ENCODE results near the gene NANOS3. TPM values are rescaled to one million over a fixed set of nuclear protein-coding genes. Genes with fewer than 3 reads are reported as not detected.

NANOS3 gene
- total RNA-seq, 4 donors from 2014 or later, result 1.2 TPM; not detected in 3

DNA sequence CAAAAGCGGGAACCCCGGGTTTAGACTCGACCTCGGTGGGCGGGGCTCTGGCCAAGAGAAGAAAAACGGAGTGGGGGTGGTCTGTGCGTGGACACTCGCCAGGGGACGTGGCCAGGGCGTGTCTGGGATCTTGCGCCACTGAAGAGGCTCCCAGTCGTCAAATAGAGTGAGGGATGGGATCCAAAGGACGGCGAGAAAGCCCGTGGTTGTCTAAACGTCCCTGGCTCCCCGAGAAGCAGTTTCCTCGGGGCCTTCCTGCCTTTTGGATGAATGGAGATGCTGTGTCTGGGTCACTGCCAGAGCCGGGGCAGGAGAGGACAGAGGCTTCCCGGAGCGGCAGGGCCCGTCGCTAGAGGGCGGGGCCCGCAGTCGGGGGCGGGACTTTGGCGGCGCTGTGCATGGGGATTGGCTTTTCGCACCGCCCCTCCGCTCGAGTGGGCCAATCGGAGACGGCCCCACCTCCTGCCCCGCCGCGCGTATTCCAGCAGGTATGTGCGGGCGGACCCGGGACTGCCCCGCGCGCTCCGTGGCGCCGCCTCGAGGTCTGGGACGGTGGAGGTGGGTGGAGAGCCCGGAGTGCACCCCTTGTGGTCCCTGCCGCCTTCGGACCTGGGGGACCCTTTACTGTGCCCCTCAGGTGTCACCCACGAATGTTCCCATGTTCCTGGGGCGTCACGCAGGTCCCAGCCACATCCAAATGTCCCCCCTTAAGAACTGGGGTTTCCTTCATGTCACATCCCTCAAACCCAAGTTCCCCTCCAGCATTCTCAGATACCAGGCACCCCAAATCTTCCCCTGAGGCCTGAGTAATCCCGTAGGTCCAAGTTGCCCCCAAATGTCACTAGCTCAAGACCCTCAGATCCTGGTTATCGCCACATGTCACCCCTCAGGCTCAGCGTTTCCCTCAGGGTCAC is 43.3 kb upstream of the NANOS3 start:
- DNase-seq, result peak; percentile 95 to 96
- peaks cover 4 to 29% of the 10 kb centered on the region in 2 donors for H3K4me1 ChIP-seq
- intact Hi-C loops (cut with DNase I; ENCODE audit: low total_unique reads), result no loop called here
- no peaks in the 10 kb centered on the region for H3K9me3 ChIP-seq
- H3K27ac ChIP-seq, result peak overlapping the region; percentile 84 to 100
- H3K36me3 ChIP-seq, result no peaks in the 10 kb centered on the region
- no peaks in the 10 kb centered on the region for H3K27me3 ChIP-seq
- TF ChIP-seq, protein P1, sequence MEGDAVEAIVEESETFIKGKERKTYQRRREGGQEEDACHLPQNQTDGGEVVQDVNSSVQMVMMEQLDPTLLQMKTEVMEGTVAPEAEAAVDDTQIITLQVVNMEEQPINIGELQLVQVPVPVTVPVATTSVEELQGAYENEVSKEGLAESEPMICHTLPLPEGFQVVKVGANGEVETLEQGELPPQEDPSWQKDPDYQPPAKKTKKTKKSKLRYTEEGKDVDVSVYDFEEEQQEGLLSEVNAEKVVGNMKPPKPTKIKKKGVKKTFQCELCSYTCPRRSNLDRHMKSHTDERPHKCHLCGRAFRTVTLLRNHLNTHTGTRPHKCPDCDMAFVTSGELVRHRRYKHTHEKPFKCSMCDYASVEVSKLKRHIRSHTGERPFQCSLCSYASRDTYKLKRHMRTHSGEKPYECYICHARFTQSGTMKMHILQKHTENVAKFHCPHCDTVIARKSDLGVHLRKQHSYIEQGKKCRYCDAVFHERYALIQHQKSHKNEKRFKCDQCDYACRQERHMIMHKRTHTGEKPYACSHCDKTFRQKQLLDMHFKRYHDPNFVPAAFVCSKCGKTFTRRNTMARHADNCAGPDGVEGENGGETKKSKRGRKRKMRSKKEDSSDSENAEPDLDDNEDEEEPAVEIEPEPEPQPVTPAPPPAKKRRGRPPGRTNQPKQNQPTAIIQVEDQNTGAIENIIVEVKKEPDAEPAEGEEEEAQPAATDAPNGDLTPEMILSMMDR (IDR thresholded peaks at IDR 0.05), result peak; percentile 37 to 46 (median 40)
- TF ChIP-seq POLR2A (IDR thresholded peaks at IDR 0.05), result peak in 1 of 2 donors; percentile 8
- H3K4me3 ChIP-seq, result peak overlapping the region; percentile 15 to 18

DNA sequence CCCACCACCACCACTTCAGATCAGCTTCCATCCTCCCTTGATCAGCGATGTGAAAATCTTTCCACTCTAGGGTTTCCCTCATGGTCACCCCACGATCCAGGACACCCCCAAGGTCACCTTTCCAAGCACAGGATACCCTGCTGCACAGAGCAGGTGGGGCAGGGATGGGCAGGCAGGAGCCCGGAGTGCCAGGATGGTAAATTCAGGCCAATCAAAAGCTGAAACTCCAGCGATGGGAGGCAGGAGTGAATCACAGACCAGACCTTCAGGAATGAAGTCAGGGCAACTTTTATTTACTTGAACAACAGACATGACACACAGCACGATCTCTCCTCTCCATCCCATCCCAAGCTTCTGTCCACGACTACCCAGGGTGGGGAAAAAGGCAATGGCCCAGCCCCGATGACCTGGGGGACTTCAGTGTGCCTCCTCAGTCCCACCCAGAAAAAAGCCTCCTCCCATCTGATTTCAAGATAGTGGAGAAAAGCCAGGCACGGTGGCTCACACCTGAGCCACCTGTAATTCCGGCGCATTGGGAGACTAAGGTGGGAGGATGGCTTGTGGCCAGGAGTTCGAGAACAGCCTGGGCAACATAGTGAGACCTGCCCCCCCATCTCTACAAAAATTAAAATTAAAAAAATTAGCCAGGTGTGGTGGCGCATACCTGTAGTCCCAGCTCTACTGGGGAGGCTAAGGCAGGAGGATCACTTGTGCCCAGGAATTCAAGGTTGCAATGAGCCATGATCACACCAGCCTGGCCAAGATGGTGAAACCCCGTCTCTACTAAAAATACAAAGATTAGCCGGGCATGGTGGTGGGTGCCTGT is 42.5 kb upstream of the NANOS3 start:
- no peak for TF ChIP-seq POLR2A (IDR thresholded peaks at IDR 0.05)
- TF ChIP-seq, protein P1 (IDR thresholded peaks at IDR 0.05), result no peak
- peak overlapping the region; percentile 84 to 100 for H3K27ac ChIP-seq
- no peaks in the 10 kb centered on the region for H3K9me3 ChIP-seq
- no peaks in the 10 kb centered on the region for H3K36me3 ChIP-seq
- H3K27me3 ChIP-seq, result no peaks in the 10 kb centered on the region
- intact Hi-C loops (cut with DNase I; ENCODE audit: low total_unique reads), result no loop called here
- H3K4me3 ChIP-seq, result no peak overlapping the region
- DNase-seq, result peak in 1 of 2 donors; percentile 25
- H3K4me1 ChIP-seq, result peaks cover 4 to 31% of the 10 kb centered on the region in 2 donors

DNA sequence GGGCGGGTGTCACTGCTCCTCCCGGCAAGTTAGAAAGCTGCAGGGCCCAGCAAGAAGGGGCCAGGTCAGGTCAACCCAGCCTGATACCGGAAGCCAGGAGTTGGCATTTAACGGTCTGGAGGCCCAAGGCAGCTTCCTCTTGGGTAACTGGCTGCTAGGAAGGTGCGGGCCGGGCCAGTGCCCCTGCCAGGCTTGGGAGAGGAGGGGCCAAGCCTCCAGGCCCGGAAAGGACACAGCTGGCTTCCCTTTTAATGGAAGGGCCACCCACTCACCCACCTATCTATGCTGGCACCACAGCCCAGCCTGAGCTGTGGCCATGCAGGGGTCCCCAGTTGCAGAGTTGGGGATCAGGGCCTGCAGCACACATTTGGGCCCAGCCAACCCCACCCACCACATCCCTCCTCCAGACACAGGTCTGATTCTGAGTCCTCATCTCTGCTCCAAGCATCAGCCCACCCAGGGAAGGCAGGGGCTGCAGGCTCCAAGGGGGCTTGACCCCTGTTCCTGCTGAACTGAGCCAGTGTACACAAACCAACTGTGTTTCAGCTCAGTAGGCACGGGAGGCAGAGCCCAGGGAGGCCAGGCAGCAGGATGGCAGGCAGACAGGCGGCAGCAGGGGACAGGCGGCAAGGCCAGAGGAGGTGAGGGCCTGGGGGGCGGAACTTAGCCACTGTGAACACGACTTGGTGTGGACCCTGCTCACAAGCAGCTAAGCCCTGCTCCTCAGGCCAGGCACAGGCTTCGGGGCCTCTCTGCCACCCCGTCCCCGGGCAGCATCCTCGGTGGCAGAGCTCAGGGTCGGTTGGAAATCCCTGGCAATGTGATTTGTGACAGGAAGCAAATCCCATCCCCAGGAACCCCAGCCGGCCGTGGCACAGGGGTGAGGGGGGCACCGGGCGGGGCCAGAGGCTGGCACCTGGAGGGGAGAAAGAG is 40.9 kb upstream of the NANOS3 start:
- Histone ChIP-seq H3K4me1 (peaks cover 4 to 31% of the 10 kb centered on the region in 2 donors), H3K27me3 (no peaks in the 10 kb centered on the region), H3K36me3 (no peaks in the 10 kb centered on the region), H3K4me3 (no peak overlapping the region), H3K9me3 (no peaks in the 10 kb centered on the region), H3K27ac (peak overlapping the region; percentile 99 to 100)
- TF ChIP-seq, protein P1 (IDR thresholded peaks at IDR 0.05), result no peak
- TF ChIP-seq POLR2A (IDR thresholded peaks at IDR 0.05), result no peak
- intact Hi-C loops (cut with DNase I; ENCODE audit: low total_unique reads), result no loop called here
- DNase-seq, result peak in 1 of 2 donors; percentile 50

DNA sequence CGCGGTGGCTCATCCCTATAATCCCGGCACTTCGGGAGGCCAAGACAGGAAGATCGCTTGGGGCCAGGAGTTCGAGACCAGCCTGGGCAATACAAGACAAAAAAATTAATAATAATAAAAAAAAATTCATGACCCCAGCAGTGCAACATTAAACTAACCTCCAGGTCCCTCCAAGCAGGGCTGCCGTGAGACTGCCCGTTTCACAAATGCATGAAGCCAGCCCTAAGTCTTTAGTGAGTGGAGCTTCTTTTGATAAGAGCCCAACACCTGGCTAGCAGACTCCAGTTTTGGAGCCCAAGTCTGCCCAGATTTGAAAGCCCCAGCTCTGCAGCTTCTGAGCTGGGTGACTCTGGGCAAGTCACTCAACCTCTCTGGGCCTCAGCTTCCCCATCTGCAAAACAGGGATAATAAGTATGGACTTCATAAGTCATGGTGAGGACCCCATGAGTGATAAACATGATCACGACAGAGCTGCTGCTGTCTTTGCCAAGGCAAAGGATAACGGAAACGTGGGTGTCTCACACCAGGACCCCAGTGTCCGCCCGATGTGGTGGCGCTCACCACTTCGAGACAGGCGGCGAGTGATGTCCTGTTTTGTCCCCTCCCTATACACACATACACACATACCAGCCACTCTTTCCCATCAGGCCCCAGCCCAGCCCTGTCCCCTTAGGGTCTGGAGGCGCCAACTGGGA is 38.4 kb upstream of the NANOS3 start:
- peaks cover 4 to 36% of the 10 kb centered on the region in 2 donors for H3K4me1 ChIP-seq
- intact Hi-C loops (cut with DNase I; ENCODE audit: low total_unique reads), result no loop called here

More for the DNA sequence above, 38.4 kb upstream of the NANOS3 start:
- Histone ChIP-seq H3K4me3 (peak overlapping the region; percentile 56 to 96), H3K9me3 (no peaks in the 10 kb centered on the region), H3K36me3 (no peaks in the 10 kb centered on the region), H3K27ac (peak overlapping the region; percentile 99 to 100), H3K27me3 (no peaks in the 10 kb centered on the region)
- no peak for DNase-seq
- no peak for TF ChIP-seq POLR2A (IDR thresholded peaks at IDR 0.05)
- TF ChIP-seq, protein P1 (IDR thresholded peaks at IDR 0.05), result no peak
